MCF 10A (cell line): ENCODE measurements around the gene DIS3L. TPM values are rescaled to one million over a fixed set of nuclear protein-coding genes. Genes with fewer than 3 reads are reported as not detected.

ENCODE experiments used
- BruUV-seq: library from RNA; stranded (reverse); fragments of 400-500 nt; replicated peaks from 2 replicates; lab custom pipeline; 2021; lab: Mats Ljungman, UMichigan
- CTCF ChIA-PET: fragments of 300-600 bp; sonication (Branson Sonifier 250); formaldehyde crosslinking; extraction: SDS; loops from one replicate; lab custom pipeline; 2021; ENCODE audit warnings: antibody characterized with exemption, inconsistent platforms; lab: Yijun Ruan, JAX
- POLR2A ChIA-PET: fragments of 300-600, 350-650 bp; sonication (Branson Sonifier 250); formaldehyde crosslinking; extraction: SDS; loops from one replicate; lab custom pipeline; 2020; ENCODE audit warnings: antibody characterized with exemption, inconsistent platforms; lab: Yijun Ruan, JAX
- DNase-seq: peaks from one replicate; pipeline ENCODE4 v3.0.0-alpha.2; 2018; ENCODE audit not compliant: unreplicated experiment
- H3K27ac Mint-ChIP-seq: one replicate; pipeline ENCODE4 v1.8.0; 2022; ENCODE audit warnings: mild to moderate bottlenecking, low read depth, mixed read lengths; ENCODE audit not compliant: unreplicated experiment
- H3K27me3 Mint-ChIP-seq: one replicate; pipeline ENCODE4 v1.8.0; 2022; ENCODE audit warnings: mixed read lengths; ENCODE audit not compliant: insufficient read depth, unreplicated experiment
- H3K36me3 Mint-ChIP-seq: one replicate; pipeline ENCODE4 v1.8.0; 2022; ENCODE audit warnings: mild to moderate bottlenecking, moderate library complexity, mixed read lengths; ENCODE audit not compliant: insufficient read depth, unreplicated experiment
- H3K4me1 Mint-ChIP-seq: one replicate; pipeline ENCODE4 v1.8.0; 2022; ENCODE audit warnings: mixed read lengths; ENCODE audit not compliant: insufficient read depth, unreplicated experiment
- H3K4me3 Mint-ChIP-seq: one replicate; pipeline ENCODE4 v1.8.0; 2022; ENCODE audit warnings: mild to moderate bottlenecking, moderate library complexity, mixed read lengths; ENCODE audit not compliant: unreplicated experiment
- H3K9me3 Mint-ChIP-seq: one replicate; pipeline ENCODE4 v1.8.0; 2022; ENCODE audit warnings: mixed read lengths; ENCODE audit not compliant: unreplicated experiment
- intact Hi-C: fragments of 100-400 bp; cut with micrococcal nuclease; formaldehyde crosslinking; loops from 2 replicates; pipeline ENCODE4 v1.14.1; 2022
- total RNA-seq: library from RNA; stranded (reverse); gene quantifications from 2 replicates; pipeline ENCODE4 v1.2.3, GENCODE V29; 2022
- TF ChIP-seq, protein P1 (sequence below): fragments of 200-600 bp; IDR thresholded peaks from one replicate; pipeline ENCODE4 v1.8.0; 2022; ENCODE audit warnings: antibody characterized with exemption, mild to moderate bottlenecking; ENCODE audit not compliant: unreplicated experiment

The DIS3L gene
- total RNA-seq, 1 experiment from 2014 or later = 42.8 TPM

- TF ChIP-seq, protein P1, sequence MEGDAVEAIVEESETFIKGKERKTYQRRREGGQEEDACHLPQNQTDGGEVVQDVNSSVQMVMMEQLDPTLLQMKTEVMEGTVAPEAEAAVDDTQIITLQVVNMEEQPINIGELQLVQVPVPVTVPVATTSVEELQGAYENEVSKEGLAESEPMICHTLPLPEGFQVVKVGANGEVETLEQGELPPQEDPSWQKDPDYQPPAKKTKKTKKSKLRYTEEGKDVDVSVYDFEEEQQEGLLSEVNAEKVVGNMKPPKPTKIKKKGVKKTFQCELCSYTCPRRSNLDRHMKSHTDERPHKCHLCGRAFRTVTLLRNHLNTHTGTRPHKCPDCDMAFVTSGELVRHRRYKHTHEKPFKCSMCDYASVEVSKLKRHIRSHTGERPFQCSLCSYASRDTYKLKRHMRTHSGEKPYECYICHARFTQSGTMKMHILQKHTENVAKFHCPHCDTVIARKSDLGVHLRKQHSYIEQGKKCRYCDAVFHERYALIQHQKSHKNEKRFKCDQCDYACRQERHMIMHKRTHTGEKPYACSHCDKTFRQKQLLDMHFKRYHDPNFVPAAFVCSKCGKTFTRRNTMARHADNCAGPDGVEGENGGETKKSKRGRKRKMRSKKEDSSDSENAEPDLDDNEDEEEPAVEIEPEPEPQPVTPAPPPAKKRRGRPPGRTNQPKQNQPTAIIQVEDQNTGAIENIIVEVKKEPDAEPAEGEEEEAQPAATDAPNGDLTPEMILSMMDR = no peak
- Mint-ChIP-seq H3K27me3 (no peaks in the 10 kb centered on the region), H3K27ac (no peak overlapping the region), H3K36me3 (peaks cover 64% of the 10 kb centered on the region), H3K4me3 (no peak overlapping the region), H3K9me3 (no peaks in the 10 kb centered on the region), H3K4me1 (no peaks in the 10 kb centered on the region)
- intact Hi-C loops = no loop called here
- no peak for DNase-seq
- ChIA-PET POLR2A (interaction anchor here (1.2 kb wide), 1 partner anchor 11 kb away, joined by 3 read pairs; no protein-coding TSS in a partner anchor), CTCF (interaction anchor here (0.6 kb wide), 1 partner anchor 26 kb away, joined by 4 read pairs; no protein-coding TSS in a partner anchor)
- BruUV-seq = no TSS peak
These were observed 13.0 kb downstream of the DIS3L start for GRCh38 chr15:66306381-66306780.

DNA sequence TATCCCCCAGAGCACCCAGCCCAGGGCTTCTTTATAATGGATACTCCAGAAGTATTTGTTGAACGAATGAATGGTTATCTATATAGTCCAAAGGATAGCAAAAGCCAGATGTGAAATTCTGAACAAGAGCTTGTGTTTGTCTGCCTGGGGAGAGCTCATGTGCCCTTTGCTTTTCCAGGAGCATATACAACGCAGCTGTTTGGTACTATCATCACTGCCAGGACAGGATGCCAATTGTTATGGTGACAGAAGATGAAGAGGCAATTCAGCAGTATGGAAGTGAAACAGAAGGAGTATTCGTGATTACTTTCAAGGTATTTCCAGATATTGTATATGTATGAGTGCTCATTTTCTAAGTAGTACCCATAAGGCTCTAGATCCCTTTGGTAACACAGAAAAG lies 15.2 kb downstream of the DIS3L start:
- H3K4me3 Mint-ChIP-seq = no peak overlapping the region
- CTCF ChIA-PET = interaction anchor here (0.9 kb wide), 1 partner anchor 190 kb away, joined by 4 read pairs; no protein-coding TSS in a partner anchor
- peaks cover 77% of the 10 kb centered on the region for H3K36me3 Mint-ChIP-seq
- TF ChIP-seq, protein P1 = no peak
- POLR2A ChIA-PET = interaction anchor here (0.6 to 1.4 kb wide), 2 partner anchors 11 to 697 kb away, joined by 3 to 5 read pairs; partner anchors contain the start of gene INTS14
- no peak overlapping the region for H3K27ac Mint-ChIP-seq
- no peak for DNase-seq
- BruUV-seq = no TSS peak
- H3K9me3 Mint-ChIP-seq = no peaks in the 10 kb centered on the region
- intact Hi-C loops = no loop called here
- H3K27me3 Mint-ChIP-seq = no peaks in the 10 kb centered on the region
- H3K4me1 Mint-ChIP-seq = no peaks in the 10 kb centered on the region

- Mint-ChIP-seq H3K4me3 (no peak overlapping the region), H3K9me3 (no peaks in the 10 kb centered on the region), H3K27ac (no peak overlapping the region), H3K4me1 (no peaks in the 10 kb centered on the region), H3K36me3 (peaks cover 78% of the 10 kb centered on the region), H3K27me3 (no peaks in the 10 kb centered on the region)
- ChIA-PET POLR2A (no interaction called here), CTCF (no interaction called here)
- intact Hi-C loops = no loop called here
- TF ChIP-seq, protein P1 = no peak
- no TSS peak for BruUV-seq
- DNase-seq = no peak
These were observed 16.5 kb downstream of the DIS3L start for GRCh38 chr15:66309828-66310227.

DNA sequence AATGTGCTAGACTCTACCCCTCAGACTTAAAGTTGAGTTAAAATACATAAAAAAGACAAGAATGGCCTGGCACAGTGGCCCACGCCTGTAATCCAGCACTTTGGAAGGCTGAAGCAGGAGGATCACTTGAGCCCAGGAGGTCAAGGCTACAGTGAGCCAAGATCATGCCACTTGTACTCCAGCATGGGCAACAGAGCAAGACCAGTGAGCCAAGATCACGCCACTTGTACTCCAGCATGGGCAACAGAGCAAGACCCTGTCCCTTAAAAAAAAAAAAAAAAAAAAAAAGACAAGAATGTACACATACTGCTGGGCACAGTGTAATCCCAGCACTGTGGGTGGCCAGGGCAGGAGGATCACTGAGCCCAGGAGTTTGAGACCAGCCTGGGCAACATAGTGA lies 17.4 kb downstream of the DIS3L start:
- no peak overlapping the region for H3K4me3 Mint-ChIP-seq
- no peak overlapping the region for H3K27ac Mint-ChIP-seq
- no peaks in the 10 kb centered on the region for H3K4me1 Mint-ChIP-seq
- CTCF ChIA-PET = no interaction called here
- intact Hi-C loops = no loop called here
- TF ChIP-seq, protein P1 = no peak
- peaks cover 87% of the 10 kb centered on the region for H3K36me3 Mint-ChIP-seq
- no peak for DNase-seq
- no TSS peak for BruUV-seq
- no peaks in the 10 kb centered on the region for H3K9me3 Mint-ChIP-seq
- POLR2A ChIA-PET = no interaction called here
- H3K27me3 Mint-ChIP-seq = no peaks in the 10 kb centered on the region
